Astrocyte (in vitro differentiated cells and primary cell): ENCODE data around the gene AMIGO3. TPM values are rescaled to one million over a fixed set of nuclear protein-coding genes. Genes with fewer than 3 reads are reported as not detected.

Experiments
- DNase-seq: peaks from one replicate; pipeline ENCODE4 v3.0.0-alpha.2; 2010; ENCODE audit warnings: low read depth
- FAIRE-seq: peaks from 2 replicates; lab custom pipeline; 2011; peaks lifted over from hg19 to GRCh38; lab: Jason Lieb, UNC
- H2AFZ ChIP-seq: 2 replicates; pipeline ENCODE4 v1.6.0; 2012; ENCODE audit warnings: low read depth, low read length, inconsistent platforms
- H3K27ac ChIP-seq: 2 replicates; pipeline ENCODE4 v1.5.1; 2011; ENCODE audit warnings: low read depth, low read length, inconsistent platforms
- H3K27me3 ChIP-seq: 2 replicates; pipeline ENCODE4 v1.6.0; 2011; ENCODE audit warnings: low read length, inconsistent platforms; ENCODE audit not compliant: insufficient read depth
- H3K36me3 ChIP-seq: 2 replicates; pipeline ENCODE4 v1.5.1; 2011; ENCODE audit warnings: low read length, inconsistent platforms; ENCODE audit not compliant: insufficient read depth
- H3K4me1 ChIP-seq: 2 replicates; pipeline ENCODE4 v1.5.1; 2011; ENCODE audit warnings: low read length, inconsistent platforms; ENCODE audit not compliant: insufficient read depth
- H3K4me2 ChIP-seq: 2 replicates; pipeline ENCODE4 v1.6.0; 2012; ENCODE audit warnings: low read length, inconsistent platforms
- H3K4me3 ChIP-seq: 2 replicates; pipeline ENCODE4 v1.5.1; 2011; ENCODE audit warnings: low read depth, mild to moderate bottlenecking, low read length, inconsistent platforms; ENCODE audit not compliant: insufficient read depth
- H3K79me2 ChIP-seq: 2 replicates; pipeline ENCODE4 v1.6.0; 2012; ENCODE audit warnings: mild to moderate bottlenecking, low read length, inconsistent platforms; ENCODE audit not compliant: insufficient read depth
- H3K9ac ChIP-seq: 2 replicates; pipeline ENCODE4 v1.6.0; 2012; ENCODE audit warnings: mild to moderate bottlenecking, low read length, inconsistent platforms
- H3K9me3 ChIP-seq: 2 replicates; pipeline ENCODE4 v1.5.1; 2012; ENCODE audit warnings: low read depth, mild to moderate bottlenecking, low read length, inconsistent platforms; ENCODE audit not compliant: insufficient read depth
- H4K20me1 ChIP-seq: 2 replicates; pipeline ENCODE4 v1.6.0; 2012; ENCODE audit warnings: low read length, inconsistent platforms; ENCODE audit not compliant: insufficient read depth
- H3K27ac Mint-ChIP-seq: one replicate; pipeline ENCODE4 v1.8.0; 2021; ENCODE audit warnings: mild to moderate bottlenecking, mixed read lengths; ENCODE audit not compliant: unreplicated experiment
- H3K27me3 Mint-ChIP-seq: one replicate; pipeline ENCODE4 v1.8.0; 2021; ENCODE audit warnings: low read depth, mixed read lengths; ENCODE audit not compliant: unreplicated experiment
- H3K36me3 Mint-ChIP-seq: one replicate; pipeline ENCODE4 v1.8.0; 2021; ENCODE audit warnings: low read depth, mixed read lengths; ENCODE audit not compliant: unreplicated experiment
- H3K4me1 Mint-ChIP-seq: one replicate; pipeline ENCODE4 v1.8.0; 2021; ENCODE audit warnings: low read depth, mixed read lengths; ENCODE audit not compliant: unreplicated experiment
- H3K4me3 Mint-ChIP-seq: one replicate; pipeline ENCODE4 v1.8.0; 2021; ENCODE audit warnings: mild to moderate bottlenecking, moderate library complexity, mixed read lengths; ENCODE audit not compliant: unreplicated experiment
- H3K9me3 Mint-ChIP-seq: one replicate; pipeline ENCODE4 v1.8.0; 2021; ENCODE audit warnings: mild to moderate bottlenecking, mixed read lengths; ENCODE audit not compliant: unreplicated experiment
- EZH2 ChIP-seq: IDR thresholded peaks from 2 replicates; pipeline ENCODE4 v1.6.1; 2012; ENCODE audit warnings: mild to moderate bottlenecking, low read length, inconsistent platforms; ENCODE audit not compliant: insufficient read depth
- total RNA-seq: library from RNA; stranded (reverse); gene quantifications from 2 replicates; pipeline ENCODE4 v1.2.1, GENCODE V29; 2021
- TF ChIP-seq, protein P1 (sequence below): IDR thresholded peaks from 2 replicates; pipeline ENCODE4 v1.5.1; 2011; ENCODE audit warnings: low read depth, mild to moderate bottlenecking, inconsistent platforms, low read length, moderate library complexity; ENCODE audit not compliant: insufficient read depth

Gene AMIGO3
- total RNA-seq, 1 donor from 2014 or later, result 0.16 TPM

DNA sequence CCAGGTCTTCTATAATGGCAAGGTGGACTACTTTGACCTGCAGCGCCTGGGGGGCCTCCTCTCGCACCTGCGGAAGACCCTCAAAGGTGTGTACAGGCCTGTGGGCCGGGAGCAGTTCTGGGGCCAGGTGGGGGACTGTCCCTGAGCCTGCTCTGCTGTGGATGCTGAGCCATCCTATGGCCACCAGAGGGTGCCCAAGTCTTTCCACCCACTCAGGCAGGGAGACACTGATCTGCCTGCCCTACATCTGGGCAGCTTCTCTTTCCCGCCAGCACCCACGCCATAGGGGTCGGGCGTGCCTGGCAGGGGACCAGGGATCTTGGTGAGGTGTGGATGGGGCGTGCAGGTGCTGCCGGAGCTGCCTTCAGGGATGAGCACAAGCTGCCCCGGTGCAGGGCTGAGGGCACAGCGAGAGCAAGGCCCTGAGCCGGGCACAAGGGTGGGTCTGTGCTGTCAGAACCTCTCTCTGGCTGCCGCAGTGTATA lies 16.0 kb downstream of the AMIGO3 start:
- H3K4me2 ChIP-seq, result no peak overlapping the region
- no peak overlapping the region for H2AFZ ChIP-seq
- H3K79me2 ChIP-seq, result no peaks in the 10 kb centered on the region
- Mint-ChIP-seq H3K36me3 (peaks cover 14% of the 10 kb centered on the region), H3K27ac (no peak overlapping the region), H3K27me3 (no peaks in the 10 kb centered on the region), H3K4me1 (peaks cover 8% of the 10 kb centered on the region), H3K4me3 (no peak overlapping the region), H3K9me3 (no peaks in the 10 kb centered on the region)
- no peak for FAIRE-seq
- H3K9ac ChIP-seq, result no peak overlapping the region
- H3K27ac ChIP-seq, result no peak overlapping the region
- DNase-seq, result no peak
- no peaks in the 10 kb centered on the region for H3K27me3 ChIP-seq
- peaks cover 9% of the 10 kb centered on the region for H4K20me1 ChIP-seq
- no peaks in the 10 kb centered on the region for H3K4me1 ChIP-seq
- H3K9me3 ChIP-seq, result no peaks in the 10 kb centered on the region
- TF ChIP-seq, protein P1, sequence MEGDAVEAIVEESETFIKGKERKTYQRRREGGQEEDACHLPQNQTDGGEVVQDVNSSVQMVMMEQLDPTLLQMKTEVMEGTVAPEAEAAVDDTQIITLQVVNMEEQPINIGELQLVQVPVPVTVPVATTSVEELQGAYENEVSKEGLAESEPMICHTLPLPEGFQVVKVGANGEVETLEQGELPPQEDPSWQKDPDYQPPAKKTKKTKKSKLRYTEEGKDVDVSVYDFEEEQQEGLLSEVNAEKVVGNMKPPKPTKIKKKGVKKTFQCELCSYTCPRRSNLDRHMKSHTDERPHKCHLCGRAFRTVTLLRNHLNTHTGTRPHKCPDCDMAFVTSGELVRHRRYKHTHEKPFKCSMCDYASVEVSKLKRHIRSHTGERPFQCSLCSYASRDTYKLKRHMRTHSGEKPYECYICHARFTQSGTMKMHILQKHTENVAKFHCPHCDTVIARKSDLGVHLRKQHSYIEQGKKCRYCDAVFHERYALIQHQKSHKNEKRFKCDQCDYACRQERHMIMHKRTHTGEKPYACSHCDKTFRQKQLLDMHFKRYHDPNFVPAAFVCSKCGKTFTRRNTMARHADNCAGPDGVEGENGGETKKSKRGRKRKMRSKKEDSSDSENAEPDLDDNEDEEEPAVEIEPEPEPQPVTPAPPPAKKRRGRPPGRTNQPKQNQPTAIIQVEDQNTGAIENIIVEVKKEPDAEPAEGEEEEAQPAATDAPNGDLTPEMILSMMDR, result peak; percentile 63
- TF ChIP-seq EZH2, result no peak
- H3K4me3 ChIP-seq, result no peak overlapping the region
- H3K36me3 ChIP-seq, result no peaks in the 10 kb centered on the region

DNA sequence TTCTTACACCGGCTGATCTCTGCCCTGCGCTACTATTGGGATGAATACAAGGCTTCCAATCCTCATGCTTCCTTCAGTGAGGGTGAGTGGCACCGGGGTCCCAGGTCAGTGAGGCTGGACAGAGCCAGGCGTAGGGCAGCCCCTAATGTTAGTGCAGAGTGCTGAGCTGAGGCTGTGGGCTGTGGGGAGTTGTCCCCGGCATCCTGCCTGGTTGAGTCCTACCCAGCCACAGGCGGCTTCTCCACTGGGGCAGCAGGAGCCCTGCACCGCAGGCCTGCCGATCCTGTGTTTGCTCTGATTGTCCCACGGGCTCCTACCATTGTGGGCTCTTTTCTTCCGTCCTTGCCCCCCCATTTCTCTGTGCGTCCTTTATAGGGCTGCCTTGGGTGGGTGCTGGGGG lies 16.8 kb downstream of the AMIGO3 start:
- no peaks in the 10 kb centered on the region for H3K9me3 ChIP-seq
- no peaks in the 10 kb centered on the region for H3K9me3 Mint-ChIP-seq
- peaks cover 6% of the 10 kb centered on the region for H4K20me1 ChIP-seq
- H2AFZ ChIP-seq, result no peak overlapping the region
- no peaks in the 10 kb centered on the region for H3K4me1 ChIP-seq
- H3K79me2 ChIP-seq, result no peaks in the 10 kb centered on the region
- H3K4me2 ChIP-seq, result no peak overlapping the region
- H3K4me3 Mint-ChIP-seq, result no peak overlapping the region
- no peaks in the 10 kb centered on the region for H3K27me3 Mint-ChIP-seq
- H3K27me3 ChIP-seq, result no peaks in the 10 kb centered on the region
- peaks cover 14% of the 10 kb centered on the region for H3K36me3 Mint-ChIP-seq
- no peak overlapping the region for H3K27ac Mint-ChIP-seq
- peaks cover 7% of the 10 kb centered on the region for H3K4me1 Mint-ChIP-seq
- DNase-seq (no peak), FAIRE-seq (no peak)
- no peak for TF ChIP-seq EZH2
- TF ChIP-seq, protein P1, result no peak
- H3K9ac ChIP-seq, result no peak overlapping the region
- H3K27ac ChIP-seq, result no peak overlapping the region
- H3K36me3 ChIP-seq, result no peaks in the 10 kb centered on the region
- H3K4me3 ChIP-seq, result no peak overlapping the region

DNA sequence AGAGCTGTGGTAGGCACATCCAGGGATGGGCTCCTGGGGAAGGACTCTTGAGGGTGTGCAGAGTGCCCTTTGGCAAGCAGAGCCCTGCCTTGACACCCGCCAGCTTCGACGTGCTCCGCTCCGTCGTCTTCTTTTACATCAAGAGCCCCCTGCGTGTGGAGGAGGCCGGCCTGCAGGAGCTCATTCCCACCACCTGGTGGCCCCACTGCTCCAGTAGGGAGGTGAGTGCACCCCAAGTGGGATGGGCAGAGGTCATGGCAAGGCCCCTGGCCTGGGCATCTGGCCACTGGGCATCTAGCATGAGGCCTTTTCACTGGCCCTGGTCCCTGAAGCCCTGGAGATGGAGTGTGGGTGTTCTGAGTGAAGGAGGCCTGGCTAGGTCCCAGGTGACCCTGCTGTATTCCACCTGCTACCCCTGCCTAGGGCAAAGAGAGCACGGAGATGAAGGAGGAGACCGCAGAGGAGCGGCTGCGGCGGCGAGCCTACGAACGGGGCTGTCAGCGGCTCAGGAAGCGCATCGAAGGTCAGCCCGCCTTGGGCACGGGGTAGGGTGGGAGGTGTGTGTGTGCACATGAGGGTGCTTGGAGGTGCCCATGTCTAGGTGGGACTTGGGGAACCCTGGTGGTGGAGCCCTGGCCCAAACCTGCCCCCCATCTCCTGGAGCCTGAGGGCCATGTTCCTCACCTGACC lies 18.0 kb downstream of the AMIGO3 start:
- Histone ChIP-seq H3K9ac (no peak overlapping the region), H3K27me3 (no peaks in the 10 kb centered on the region), H2AFZ (no peak overlapping the region), H3K9me3 (no peaks in the 10 kb centered on the region), H4K20me1 (peaks cover 9% of the 10 kb centered on the region), H3K4me1 (no peaks in the 10 kb centered on the region), H3K36me3 (no peaks in the 10 kb centered on the region), H3K79me2 (no peaks in the 10 kb centered on the region), H3K4me2 (no peak overlapping the region), H3K27ac (no peak overlapping the region), H3K4me3 (no peak overlapping the region)
- peaks cover 13% of the 10 kb centered on the region for H3K36me3 Mint-ChIP-seq
- DNase-seq, result no peak
- H3K4me3 Mint-ChIP-seq, result no peak overlapping the region
- no peaks in the 10 kb centered on the region for H3K27me3 Mint-ChIP-seq
- FAIRE-seq, result no peak
- no peaks in the 10 kb centered on the region for H3K9me3 Mint-ChIP-seq
- no peaks in the 10 kb centered on the region for H3K4me1 Mint-ChIP-seq
- TF ChIP-seq EZH2, result no peak
- TF ChIP-seq, protein P1, result peak; percentile 37
- H3K27ac Mint-ChIP-seq, result no peak overlapping the region
